ENCODE measurements around the gene CUEDC2. TPM values are rescaled to one million over a fixed set of nuclear protein-coding genes. Genes with fewer than 3 reads are reported as not detected.
A peak's percentile ranks its signal among the peaks of the same experiment; 100 is the strongest.

Gene CUEDC2
- total and polyA plus RNA-seq, 2 donors (not counting 1 experiment from before 2014, with no cell fraction given) = 60.8 to 62.3 TPM

- peak overlapping the region; percentile 93 for H3K9ac ChIP-seq (ENCODE audit: insufficient read depth, low read length)
- no peaks in the 10 kb centered on the region for H3K79me2 ChIP-seq (ENCODE audit: control insufficient read depth, insufficient read depth, low read length)
- peaks cover 2% of the 10 kb centered on the region for H3K36me3 ChIP-seq (ENCODE audit: control insufficient read depth, insufficient read depth, low read length)
- H3K4me3 ChIP-seq (replicated peaks in 1 of 4; ENCODE audit: control extremely low read depth in 1 of 4, insufficient read depth in 1 of 4, low read depth in 3 of 4, low read length in 4 of 4) = peak overlapping the region; percentile 60 to 87 (median 68)
- peak overlapping the region; percentile 97 for H3K4me2 ChIP-seq (ENCODE audit: extremely low read depth, insufficient read depth, low read length)
- no peaks in the 10 kb centered on the region for H3K27me3 ChIP-seq (ENCODE audit: control insufficient read depth, insufficient read depth, low read length)
- no peak for TF ChIP-seq EZH2 (IDR thresholded peaks at IDR 0.05; ENCODE audit: low read length, missing control alignments)
- TF ChIP-seq, protein P1, sequence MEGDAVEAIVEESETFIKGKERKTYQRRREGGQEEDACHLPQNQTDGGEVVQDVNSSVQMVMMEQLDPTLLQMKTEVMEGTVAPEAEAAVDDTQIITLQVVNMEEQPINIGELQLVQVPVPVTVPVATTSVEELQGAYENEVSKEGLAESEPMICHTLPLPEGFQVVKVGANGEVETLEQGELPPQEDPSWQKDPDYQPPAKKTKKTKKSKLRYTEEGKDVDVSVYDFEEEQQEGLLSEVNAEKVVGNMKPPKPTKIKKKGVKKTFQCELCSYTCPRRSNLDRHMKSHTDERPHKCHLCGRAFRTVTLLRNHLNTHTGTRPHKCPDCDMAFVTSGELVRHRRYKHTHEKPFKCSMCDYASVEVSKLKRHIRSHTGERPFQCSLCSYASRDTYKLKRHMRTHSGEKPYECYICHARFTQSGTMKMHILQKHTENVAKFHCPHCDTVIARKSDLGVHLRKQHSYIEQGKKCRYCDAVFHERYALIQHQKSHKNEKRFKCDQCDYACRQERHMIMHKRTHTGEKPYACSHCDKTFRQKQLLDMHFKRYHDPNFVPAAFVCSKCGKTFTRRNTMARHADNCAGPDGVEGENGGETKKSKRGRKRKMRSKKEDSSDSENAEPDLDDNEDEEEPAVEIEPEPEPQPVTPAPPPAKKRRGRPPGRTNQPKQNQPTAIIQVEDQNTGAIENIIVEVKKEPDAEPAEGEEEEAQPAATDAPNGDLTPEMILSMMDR (conservative IDR thresholded peaks at IDR 0.05 in 1 of 2, IDR thresholded peaks at IDR 0.05 in 1 of 2; ENCODE audit: low read depth in 1 of 2, low read length in 2 of 2) = peak in 1 of 2 donors; percentile 78
- peak overlapping the region; percentile 95 for H3K27ac ChIP-seq (ENCODE audit: insufficient read depth, low read length)
- DNase-seq (ENCODE audit: low read depth in 2 of 2) = peak; percentile 86 to 90
- peak overlapping the region; percentile 84 for H2AFZ ChIP-seq (ENCODE audit: low read length)
- H4K20me1 ChIP-seq (ENCODE audit: control insufficient read depth, extremely low read depth, insufficient read depth, low read length) = no peaks in the 10 kb centered on the region
- no peaks in the 10 kb centered on the region for H3K4me1 ChIP-seq (ENCODE audit: control insufficient read depth, extremely low read depth, insufficient read depth, low read length)
- no peaks in the 10 kb centered on the region for H3K9me3 ChIP-seq (ENCODE audit: control insufficient read depth, insufficient read depth, low read depth, low read length)
Observed at GRCh38 chr10:102394079-102394800, 38.1 kb downstream of the CUEDC2 start.

- peak overlapping the region; percentile 93 for H3K9ac ChIP-seq (ENCODE audit: insufficient read depth, low read length)
- H3K79me2 ChIP-seq (ENCODE audit: control insufficient read depth, insufficient read depth, low read length) = no peaks in the 10 kb centered on the region
- TF ChIP-seq EZH2 (IDR thresholded peaks at IDR 0.05; ENCODE audit: low read length, missing control alignments) = no peak
- TF ChIP-seq, protein P1 (conservative IDR thresholded peaks at IDR 0.05 in 1 of 2, IDR thresholded peaks at IDR 0.05 in 1 of 2; ENCODE audit: low read depth in 1 of 2, low read length in 2 of 2) = peak in 1 of 2 donors; percentile 77
- DNase-seq (ENCODE audit: low read depth in 2 of 2) = no peak
- H3K9me3 ChIP-seq (ENCODE audit: control insufficient read depth, insufficient read depth, low read depth, low read length) = no peaks in the 10 kb centered on the region
- no peaks in the 10 kb centered on the region for H4K20me1 ChIP-seq (ENCODE audit: control insufficient read depth, extremely low read depth, insufficient read depth, low read length)
- peak overlapping the region; percentile 83 for H3K4me2 ChIP-seq (ENCODE audit: extremely low read depth, insufficient read depth, low read length)
- peaks cover 2% of the 10 kb centered on the region for H3K36me3 ChIP-seq (ENCODE audit: control insufficient read depth, insufficient read depth, low read length)
- H3K4me3 ChIP-seq (replicated peaks in 1 of 4; ENCODE audit: control extremely low read depth in 1 of 4, insufficient read depth in 1 of 4, low read depth in 3 of 4, low read length in 4 of 4) = peak overlapping the region; percentile 60 to 87 (median 68)
- no peaks in the 10 kb centered on the region for H3K27me3 ChIP-seq (ENCODE audit: control insufficient read depth, insufficient read depth, low read length)
- H3K27ac ChIP-seq (ENCODE audit: insufficient read depth, low read length) = peak overlapping the region; percentile 95
- no peaks in the 10 kb centered on the region for H3K4me1 ChIP-seq (ENCODE audit: control insufficient read depth, extremely low read depth, insufficient read depth, low read length)
- peak overlapping the region; percentile 61 for H2AFZ ChIP-seq (ENCODE audit: low read length)
Observed at GRCh38 chr10:102393411-102394078, 38.8 kb downstream of the CUEDC2 start.

DNA sequence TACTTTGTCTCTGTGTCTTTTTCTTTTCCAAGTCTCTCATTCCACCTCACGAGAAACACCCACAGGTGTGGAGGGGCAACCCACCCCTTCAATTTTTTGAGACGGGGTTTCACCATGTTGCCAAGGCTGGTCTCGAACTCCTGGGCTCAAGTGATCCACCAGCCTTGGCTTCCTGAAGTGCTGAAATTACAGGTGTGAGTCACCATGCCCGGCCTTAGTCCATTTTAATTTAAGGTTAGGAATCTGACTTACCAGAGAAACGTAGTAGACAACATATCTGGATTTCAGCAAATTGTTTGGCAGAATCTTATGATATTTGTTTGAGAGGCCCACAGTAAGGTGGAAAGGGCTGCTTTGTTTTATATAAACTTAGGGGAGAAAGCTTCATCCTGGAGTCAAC is 40.1 kb downstream of the CUEDC2 start:
- DNase-seq (ENCODE audit: low read depth in 2 of 2) = no peak
- Histone ChIP-seq H3K36me3 (ENCODE audit: control insufficient read depth, insufficient read depth, low read length) (no peaks in the 10 kb centered on the region), H3K79me2 (ENCODE audit: control insufficient read depth, insufficient read depth, low read length) (no peaks in the 10 kb centered on the region), H4K20me1 (ENCODE audit: control insufficient read depth, extremely low read depth, insufficient read depth, low read length) (no peaks in the 10 kb centered on the region), H3K4me1 (ENCODE audit: control insufficient read depth, extremely low read depth, insufficient read depth, low read length) (no peaks in the 10 kb centered on the region), H3K27me3 (ENCODE audit: control insufficient read depth, insufficient read depth, low read length) (no peaks in the 10 kb centered on the region), H2AFZ (ENCODE audit: low read length) (no peak overlapping the region), H3K4me2 (ENCODE audit: extremely low read depth, insufficient read depth, low read length) (no peak overlapping the region), H3K9me3 (ENCODE audit: control insufficient read depth, insufficient read depth, low read depth, low read length) (no peaks in the 10 kb centered on the region), H3K4me3 (replicated peaks in 1 of 4; ENCODE audit: control extremely low read depth in 1 of 4, insufficient read depth in 1 of 4, low read depth in 3 of 4, low read length in 4 of 4) (no peak overlapping the region), H3K27ac (ENCODE audit: insufficient read depth, low read length) (no peak overlapping the region), H3K9ac (ENCODE audit: insufficient read depth, low read length) (no peak overlapping the region)
- TF ChIP-seq, protein P1 (conservative IDR thresholded peaks at IDR 0.05 in 1 of 2, IDR thresholded peaks at IDR 0.05 in 1 of 2; ENCODE audit: low read depth in 1 of 2, low read length in 2 of 2) = no peak

All from fibroblast of lung (primary cell).